HG02571 (cell line): Measurements from ENCODE around the gene MPI.
"Not testable (repeated sequence)": the region's sequence is repeated elsewhere in the genome, so short reads cannot be mapped to it uniquely, and the experiment has no call there.

ENCODE experiments used
- ATAC-seq: cut with Tn5 transposase; IDR thresholded peaks from one replicate; pipeline ENCODE4 v1.9.1; 2021; ENCODE audit warnings: mild to moderate bottlenecking, moderate library complexity; ENCODE audit not compliant: unreplicated experiment

Gene MPI

DNA sequence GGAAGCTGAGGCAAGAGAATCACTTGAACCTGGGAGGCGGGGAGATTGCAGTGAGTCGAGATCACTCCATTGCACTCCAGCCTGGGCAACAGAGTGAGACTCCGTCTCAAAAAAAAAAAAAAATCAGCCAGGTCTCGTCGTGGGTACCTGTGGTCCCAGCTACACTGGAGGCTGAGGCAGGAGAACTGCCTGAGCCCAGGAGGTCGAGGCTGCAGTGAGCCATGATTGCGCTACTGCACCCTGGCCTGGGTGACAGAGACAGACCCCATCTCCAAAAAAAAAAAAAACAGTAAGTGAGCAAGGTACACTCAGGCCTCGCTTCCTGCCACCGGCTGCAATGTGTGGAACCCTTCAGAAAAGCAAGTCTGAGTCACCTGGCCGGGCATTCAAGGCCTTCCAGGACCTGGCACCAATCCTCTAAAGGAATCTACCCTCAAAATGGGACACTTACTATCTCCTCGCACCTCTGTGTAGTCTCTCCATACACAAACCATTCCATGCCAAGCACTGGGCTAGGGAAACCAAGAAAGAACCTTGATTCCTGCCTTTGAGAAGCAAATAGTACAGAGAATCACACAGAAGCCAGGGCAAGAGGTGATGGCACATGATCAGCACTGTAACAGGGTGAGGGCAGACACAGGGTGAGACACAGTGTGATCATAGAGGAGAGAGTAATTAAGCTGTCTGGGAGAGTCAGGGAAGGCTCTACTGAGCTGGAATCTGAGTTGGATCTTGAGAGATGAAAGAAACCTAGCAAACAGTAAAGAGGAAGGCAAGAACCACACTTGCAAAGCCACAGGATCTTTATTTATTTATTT lies 26.4 kb upstream of the MPI start:
- no peak for ATAC-seq

DNA sequence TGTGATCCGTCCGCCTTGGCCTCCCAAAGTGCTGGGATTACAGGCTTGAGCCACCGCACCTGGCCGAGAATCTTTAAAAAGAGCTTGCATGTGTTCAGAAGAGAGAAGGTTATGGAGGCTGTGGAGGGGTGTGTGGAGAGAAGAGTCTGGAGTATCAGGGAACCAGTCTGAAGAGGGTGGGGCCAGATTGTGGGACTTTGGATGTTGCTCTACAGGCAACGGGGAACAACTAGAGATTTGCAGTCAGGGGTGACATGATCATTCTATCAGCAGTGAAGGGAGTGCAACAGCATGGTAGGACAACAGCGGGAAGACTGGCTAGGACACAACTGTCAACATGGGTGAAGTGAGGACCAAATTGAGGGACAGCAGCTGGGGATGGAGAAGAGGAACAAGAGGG lies 25.5 kb upstream of the MPI start:
- no peak for ATAC-seq

DNA sequence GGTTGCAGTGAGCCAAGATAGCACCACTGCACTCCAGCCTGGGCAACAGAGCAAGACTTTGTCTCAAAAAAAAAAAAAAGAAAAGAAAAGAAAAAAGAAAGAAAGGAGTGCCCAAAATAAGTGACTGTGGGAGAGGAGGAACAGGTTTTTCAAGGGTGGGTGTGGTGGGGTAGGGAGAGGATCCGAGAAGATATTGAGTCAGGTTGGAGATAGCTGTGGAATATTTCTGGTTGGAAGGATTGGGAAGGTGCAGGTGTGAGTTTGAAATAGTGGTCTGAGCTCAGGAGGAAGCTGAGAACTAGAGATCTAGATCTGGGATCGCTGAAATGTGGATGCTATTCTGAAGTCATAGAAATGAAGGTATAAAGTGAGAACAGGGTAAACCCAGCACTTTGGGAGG lies 24.5 kb upstream of the MPI start:
- no peak for ATAC-seq

DNA sequence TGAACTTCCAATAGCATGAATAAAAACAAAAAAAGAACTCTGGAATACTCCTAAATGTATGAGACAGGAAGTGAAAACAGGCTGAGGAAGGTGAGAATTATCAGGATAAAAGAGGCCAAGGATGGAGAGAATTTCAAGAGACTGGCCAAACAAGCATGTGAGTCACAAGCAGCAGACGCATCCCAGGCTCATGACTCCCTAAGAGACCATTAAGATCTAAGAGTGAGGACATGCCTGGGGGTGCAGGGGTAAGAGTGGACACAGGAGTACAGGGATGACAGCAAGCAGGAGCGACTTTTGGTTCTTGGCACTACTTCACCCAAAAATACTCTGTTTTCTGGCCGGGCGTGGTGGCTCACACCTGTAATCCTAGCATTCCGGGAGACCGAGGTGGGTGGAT lies 23.8 kb upstream of the MPI start:
- ATAC-seq = no peak

DNA sequence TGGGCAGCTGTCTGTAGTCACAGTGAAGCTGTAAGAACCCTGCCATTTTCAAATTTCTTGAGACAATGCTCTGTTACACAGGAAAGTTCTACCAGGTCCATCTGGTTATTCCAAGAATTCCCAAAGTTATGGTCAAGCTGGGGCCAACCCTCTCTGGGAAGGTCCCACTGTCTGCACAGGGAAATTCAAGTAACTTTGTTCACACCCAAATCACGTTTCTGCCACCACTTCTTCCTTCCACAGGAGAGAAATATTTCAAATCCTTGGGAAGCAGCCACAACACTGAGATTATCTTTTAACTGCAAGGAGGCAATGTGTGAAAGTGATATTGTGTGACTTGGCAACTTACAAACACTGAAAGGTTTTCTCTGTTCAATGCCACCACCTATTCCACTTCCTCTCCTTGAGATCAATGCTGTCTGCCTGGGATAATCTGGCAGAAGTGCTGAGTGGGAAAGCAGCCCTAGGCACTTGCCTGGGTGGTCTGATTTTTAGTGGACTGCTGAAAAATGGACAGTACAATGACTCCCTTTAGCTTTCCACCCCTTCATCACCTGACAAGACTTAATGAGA lies 22.3 kb upstream of the MPI start:
- no peak for ATAC-seq

DNA sequence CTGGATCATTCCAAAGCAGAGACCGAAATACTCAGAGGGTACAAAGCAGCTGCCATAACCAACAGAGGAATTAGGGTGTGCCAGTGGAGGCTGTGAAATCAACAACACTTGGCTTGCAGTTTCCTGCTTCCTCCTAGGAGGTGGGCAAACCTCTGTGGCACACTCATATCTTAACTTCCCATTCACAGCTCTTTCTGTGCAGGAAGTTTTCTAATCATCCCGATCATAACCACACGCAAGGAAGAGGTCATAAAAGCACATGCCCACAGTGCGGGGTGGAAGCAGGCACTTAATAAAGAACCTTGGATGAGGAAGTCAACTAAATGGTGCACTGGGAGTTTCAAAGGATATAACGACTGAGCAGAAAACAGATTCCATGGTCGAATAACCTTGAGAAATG lies 21.8 kb upstream of the MPI start:
- ATAC-seq = no peak

DNA sequence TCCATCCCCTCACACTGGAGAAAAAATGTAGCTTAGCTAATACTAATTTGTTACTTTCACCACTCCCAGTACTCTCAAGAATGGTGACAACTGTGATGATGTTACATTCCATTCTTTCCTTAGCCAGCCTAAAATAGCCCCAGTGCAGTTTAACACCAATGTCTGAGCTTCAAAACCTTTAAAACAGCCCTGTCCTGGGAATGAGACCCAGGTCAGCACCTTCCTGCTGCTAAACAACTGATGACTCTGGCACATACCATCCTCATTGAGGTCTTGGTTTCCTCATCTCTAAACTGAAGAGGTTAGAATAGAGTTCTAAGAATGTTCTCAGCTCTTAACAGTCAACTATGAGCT lies 20.5 kb upstream of the MPI start:
- no peak for ATAC-seq

DNA sequence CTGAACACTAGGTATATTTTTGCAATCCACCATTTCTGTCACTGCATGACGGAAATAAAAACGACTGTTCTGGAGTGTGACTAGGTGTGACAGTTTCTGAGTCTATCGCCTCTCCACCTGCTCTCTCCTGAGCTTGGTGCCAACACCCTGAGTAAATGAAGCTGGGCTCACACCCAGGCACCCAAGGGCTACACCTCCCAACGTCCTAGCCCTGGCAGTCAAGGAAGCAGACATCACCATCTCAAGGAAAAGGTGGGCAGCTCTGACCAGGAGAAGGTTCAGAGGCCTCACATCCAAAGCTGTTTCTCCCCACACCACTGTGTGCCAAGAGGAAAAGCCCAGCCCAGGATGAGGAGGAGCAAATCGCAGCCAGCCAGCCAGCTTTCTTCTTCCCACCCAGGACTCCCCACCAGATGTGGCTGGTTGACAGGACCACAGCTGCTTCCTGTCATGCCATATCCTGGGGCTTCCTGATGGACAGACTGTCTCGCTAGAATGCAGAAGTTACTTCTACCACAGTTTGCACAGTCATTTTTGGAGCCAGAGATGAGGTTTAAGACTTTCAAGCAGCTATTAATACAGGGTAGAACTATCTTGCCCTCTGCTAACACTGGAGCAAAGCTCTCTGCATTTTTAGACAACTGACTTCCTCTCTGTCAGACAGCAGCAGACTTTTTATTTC lies 20.0 kb upstream of the MPI start:
- ATAC-seq = no peak

DNA sequence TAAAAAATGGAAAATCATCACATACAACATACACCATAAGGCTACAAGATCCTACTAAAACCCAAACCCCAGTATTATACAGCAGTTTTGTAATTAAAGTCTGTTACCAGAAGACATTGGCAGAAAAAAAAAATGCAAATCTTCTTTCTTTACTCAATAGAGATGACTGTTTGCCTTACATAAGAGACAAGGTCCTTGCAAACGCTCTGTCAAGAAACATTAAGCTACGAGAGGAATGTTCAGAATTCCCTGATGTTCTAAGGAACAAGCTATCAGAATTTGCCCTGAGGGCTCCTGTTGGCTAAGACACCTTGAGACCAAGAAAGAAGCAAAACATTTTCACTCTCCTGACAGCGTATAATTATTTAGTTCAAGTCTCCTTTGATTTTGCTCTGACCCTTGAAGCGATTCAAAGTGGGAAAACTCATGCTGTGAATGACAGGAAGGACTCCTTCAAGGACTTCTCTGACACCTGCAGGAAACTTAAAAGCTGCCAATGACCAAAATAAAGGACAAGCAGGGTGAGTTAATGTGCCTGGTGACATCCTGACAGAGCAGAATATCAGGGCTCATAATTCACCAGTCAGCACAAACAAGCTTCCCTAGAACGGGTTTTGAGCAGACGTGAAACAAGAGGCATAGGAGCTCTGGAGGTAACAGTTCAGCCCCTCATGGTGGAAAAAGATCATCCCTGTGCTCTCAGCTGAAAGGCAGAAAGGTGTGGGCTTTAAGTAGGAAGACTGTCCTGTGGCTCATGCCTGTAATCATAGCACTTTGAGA lies 19.2 kb upstream of the MPI start:
- no peak for ATAC-seq

DNA sequence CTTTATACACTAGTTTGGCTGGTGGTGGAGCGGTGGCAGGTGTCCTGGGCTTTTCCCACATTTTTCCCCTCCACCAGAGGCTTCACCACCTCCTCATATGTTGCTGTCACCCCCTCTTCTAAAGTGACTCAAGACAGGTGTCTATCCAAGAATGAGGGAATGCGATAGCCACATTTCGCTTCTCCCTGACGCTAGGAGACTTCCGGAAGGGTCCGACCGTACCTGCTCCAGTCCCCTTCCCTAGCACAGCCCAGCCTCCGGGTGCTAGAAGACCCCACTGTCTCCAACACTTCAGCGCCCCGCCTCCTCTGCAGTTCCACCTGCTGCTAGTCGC lies 17.2 kb upstream of the MPI start:
- ATAC-seq = no peak

DNA sequence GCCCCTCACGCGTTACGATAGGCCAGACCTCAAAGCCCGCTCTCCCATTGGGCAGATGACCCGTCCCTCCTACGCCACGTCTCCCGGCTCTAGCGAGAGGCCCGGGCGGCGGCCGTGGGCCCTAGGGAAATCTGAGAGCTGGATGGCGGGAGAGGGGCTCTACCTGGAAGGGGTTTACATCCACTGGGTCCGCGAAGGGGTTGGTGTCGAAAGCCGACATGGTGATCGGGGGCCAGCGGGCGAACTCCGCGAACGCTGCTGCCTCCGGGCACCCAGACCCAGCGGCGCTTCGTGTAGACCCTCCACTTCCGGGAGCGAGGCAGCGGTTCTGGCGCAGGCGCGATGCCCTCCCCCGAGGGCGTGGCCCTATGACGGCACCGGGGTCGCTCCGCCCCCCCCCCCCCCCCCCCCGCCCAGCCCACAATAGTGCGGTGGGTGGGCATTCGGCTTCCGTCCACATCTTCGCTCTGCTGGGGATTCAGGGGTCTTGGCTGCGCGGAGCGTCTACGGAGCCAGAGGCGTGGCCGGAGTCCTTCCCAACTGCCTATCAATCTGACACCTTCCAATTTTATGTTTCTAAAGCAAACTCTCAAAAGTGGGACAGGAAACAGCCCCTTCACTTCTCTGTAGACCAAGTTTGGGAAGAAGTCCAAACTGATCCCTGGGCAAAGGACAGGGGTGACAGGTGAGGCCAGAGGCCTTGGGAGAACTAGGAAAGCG lies 16.6 kb upstream of the MPI start, which contains the start of gene SCAMP2:
SCAMP2 (minus strand) TSS at position 330 of the 720 bp plus-strand sequence; CDS start at position 220, 110 bp downstream.
- ATAC-seq = peak; percentile 78

DNA sequence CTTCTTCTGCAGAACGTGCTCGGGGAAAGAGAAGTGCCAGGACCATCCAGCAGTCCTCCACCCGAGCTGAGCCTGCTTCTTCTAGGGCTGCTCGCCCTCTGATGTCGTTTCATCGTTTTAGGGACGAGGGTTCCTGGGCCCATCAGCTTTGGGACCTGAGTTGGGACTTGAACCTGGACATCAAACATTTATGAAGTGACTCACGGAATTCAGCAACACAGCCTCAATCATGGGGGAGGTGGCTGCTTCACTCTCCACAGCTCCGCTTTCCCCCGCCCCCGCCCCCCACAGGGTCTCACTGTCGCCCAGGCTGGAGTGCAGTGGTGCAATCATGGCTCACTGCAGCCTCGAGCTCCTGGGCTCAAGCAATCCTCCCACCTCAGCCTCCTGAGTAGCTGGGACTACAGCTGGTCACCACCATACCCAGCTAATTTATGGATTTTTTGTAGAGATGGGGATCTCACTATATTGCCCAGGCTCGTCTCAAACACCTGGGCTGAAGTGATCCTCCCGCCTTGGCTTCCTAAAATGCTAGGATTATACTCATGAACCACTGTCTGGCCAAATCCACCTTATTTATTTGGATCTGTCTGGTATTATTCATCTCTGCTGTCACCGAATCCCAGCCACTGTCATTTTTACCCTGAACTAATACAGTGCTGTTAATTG lies 16.0 kb upstream of the MPI start:
- ATAC-seq = no peak

DNA sequence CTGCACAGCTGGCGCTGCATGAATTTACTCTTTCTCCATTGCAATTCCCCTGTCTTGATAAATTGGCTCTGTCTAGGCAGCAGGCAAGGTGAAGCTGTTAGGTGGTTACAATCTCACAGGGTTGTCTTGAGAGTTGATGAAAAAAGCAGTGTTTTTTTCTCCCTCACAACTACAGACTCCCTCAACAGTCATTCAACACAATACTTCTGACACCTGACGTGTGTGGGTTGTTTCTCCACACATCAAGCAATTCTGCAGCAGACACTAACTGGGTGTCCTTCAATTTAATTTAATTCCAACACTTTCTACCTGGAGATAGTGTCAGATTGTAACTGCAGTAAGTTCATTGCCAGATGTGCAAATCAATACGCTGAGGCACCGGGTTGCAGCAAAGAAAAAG lies 11.6 kb upstream of the MPI start:
- ATAC-seq = no peak

DNA sequence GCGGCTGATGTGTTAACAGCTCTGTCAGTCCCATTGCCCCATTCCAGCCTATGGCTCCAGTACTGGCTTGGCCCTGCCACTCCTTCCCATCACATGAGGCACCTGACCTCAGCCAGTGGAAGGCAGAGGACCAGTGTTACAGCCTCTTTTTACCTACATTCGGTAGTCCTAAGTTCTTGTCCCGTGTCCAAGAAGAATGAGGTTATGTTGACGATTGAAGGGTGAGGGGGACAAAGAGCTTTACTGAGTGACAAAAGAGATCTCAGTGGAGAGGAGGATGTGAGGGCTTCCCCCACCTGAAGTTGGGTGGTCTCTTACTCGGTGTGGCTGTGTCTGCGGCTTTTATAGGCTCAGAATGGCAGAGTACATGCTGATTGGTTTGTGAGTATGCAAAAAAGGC lies 7.3 kb upstream of the MPI start:
- ATAC-seq = no peak

DNA sequence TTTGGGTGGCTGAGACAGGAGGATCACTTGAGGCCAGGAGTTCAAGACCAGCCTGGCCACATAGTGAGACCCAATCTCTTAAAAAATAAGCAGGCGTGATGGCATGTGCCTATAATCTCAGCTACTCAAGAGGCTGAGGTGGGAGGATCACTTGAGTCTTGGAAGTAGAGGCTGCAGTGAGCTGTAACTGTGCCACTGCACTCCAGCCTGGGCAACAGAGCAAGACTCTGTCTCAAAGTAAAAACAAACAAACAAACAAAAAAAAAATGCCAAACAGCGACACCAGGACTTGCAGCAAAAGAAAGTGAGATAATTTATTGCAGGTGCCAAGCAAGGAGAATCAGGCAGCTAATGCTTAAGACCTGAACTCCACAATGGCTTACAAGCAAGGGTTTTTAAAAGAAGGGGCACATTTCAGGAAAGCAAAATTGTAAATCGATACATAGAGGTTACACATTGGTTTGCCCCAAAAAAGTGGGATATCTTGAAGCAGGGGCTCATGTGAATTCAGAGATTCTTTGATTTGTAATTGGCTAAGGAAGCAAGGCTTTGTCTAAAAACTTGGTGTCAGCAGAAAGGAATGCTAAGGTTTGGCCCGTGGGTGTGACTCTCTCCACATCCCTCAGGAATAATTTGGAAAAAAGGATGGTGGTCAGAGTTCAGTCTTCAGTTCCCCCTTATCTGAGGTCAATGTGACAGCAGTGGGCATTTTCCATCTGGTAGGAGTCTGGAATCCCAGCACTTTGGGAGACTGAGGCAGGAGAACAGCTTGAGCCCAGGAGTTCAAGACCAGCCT lies 5.2 kb upstream of the MPI start:
- no peak for ATAC-seq

DNA sequence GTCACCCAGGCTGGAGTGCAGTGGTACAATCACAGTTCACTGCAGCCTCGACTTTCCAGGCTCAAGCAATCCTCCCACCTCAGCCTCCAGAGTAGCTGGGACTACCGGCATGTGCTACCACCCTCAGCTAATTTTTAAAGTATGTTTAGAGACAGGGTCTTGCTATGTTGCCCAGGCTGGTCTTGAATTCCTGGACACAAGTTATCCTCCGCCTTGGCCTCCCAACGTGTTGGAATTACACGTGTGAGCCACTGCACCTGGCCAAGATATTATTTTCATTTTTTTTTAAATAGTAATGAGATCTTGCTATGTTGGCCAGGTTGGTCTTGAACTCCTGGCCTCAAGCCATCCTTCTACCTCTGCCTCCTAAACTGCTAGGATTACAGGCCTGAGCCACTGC lies 4.4 kb upstream of the MPI start:
- ATAC-seq = no peak

DNA sequence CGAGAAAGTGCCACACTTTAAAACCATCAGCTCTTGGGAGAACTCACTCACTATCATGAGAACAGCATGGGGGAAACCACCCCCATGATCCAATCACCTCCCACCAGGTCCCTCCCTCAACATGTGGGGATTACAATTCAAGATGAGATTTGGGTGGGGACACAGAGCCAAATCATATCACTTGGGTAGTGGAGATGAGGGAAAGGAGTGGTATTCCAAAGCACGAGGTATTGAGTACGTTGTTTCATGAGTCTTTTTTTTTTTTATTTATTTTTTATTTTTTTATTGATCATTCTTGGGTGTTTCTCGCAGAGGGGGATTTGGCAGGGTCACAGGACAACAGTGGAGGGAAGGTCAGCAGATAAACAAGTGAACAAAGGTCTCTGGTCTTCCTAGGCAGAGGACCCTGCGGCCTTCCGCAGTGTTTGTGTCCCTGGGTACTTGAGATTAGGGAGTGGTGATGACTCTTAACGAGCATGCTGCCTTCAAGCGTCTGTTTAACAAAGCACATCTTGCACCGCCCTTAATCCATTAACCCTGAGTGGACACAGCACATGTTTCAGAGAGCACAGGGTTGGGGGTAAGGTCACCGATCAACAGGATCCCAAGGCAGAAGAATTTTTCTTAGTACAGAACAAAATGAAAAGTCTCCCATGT lies 2.2 kb upstream of the MPI start:
- not testable (repeated sequence) for ATAC-seq

DNA sequence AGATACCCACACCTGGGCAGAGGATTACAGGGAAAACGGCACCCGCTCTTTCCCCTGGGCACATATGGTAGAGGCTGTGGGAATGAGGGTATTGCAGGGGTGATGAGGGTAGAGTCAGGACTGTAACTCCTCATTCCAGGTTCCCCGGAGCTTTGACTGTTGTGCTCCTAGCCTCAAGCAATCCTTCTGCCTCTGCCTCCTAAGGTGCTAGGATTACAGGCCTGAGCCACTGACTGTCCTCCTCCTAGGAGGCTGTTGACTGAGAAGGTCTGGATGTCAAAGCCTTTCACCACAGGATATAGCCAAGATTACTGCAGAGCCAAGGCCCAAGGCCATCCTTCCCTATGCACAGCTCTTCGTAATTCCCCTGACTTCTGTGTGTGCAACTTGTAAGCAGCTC lies 1.1 kb upstream of the MPI start:
- ATAC-seq = no peak

DNA sequence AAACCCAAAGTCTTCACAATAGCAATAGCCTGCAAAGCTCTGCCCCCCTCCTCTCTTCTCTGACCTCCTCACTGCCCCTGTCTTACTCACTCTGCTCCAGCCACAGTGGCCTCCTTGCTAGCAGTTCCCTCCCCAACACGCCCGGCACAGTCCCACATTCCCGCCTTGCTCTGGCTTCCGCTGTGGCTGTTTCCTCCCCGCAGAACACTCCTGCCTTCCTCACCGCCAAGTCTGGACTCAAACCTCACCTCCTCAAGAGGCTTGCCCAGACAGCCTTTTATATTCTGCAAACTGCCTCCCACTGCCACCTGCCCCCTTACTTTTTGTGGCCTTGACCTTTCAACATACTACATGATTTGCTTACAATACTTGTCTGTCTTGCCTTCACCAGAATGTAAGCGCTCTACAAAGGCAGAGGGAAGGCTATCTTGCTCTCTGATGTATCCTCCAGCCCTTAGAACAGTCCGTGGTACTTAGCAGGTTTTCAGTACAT lies 406 bp upstream of the MPI start:
- peak; percentile 21 for ATAC-seq
